ENCODE data around the gene TBC1D3B.

GRCh38 chr17:36131421-36131820 lies 45.0 kb downstream of the TBC1D3B start:
- TF ChIP-seq, protein P1, sequence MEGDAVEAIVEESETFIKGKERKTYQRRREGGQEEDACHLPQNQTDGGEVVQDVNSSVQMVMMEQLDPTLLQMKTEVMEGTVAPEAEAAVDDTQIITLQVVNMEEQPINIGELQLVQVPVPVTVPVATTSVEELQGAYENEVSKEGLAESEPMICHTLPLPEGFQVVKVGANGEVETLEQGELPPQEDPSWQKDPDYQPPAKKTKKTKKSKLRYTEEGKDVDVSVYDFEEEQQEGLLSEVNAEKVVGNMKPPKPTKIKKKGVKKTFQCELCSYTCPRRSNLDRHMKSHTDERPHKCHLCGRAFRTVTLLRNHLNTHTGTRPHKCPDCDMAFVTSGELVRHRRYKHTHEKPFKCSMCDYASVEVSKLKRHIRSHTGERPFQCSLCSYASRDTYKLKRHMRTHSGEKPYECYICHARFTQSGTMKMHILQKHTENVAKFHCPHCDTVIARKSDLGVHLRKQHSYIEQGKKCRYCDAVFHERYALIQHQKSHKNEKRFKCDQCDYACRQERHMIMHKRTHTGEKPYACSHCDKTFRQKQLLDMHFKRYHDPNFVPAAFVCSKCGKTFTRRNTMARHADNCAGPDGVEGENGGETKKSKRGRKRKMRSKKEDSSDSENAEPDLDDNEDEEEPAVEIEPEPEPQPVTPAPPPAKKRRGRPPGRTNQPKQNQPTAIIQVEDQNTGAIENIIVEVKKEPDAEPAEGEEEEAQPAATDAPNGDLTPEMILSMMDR (IDR thresholded peaks at IDR 0.05; ENCODE audit: low read depth, low read length): no peak
- no peak for TF ChIP-seq EZH2phosphoT487 (IDR thresholded peaks at IDR 0.05; ENCODE audit: low read depth)
